Activated CD8-positive, alpha-beta memory T cell treated with anti-CD3 and anti-CD28 coated beads, Interleukin-2, amount 50 U/mL, for 48 hours (primary cell): ENCODE measurements around the gene NAA20.
"Not testable (repeated sequence)": the region's sequence is repeated elsewhere in the genome, so short reads cannot be mapped to it uniquely, and the experiment has no call there.

Source experiments
- DNase-seq: peaks from one replicate; pipeline ENCODE4 v3.0.0-alpha.2; 2020

Gene NAA20

GRCh38 chr20:19992996-19993908, 23.9 kb upstream of the NAA20 start:
- no peak for DNase-seq

- DNase-seq = no peak
Observed at GRCh38 chr20:19993958-19994669, 23.0 kb upstream of the NAA20 start.

- DNase-seq = no peak
Observed at GRCh38 chr20:19995220-19995863, 21.8 kb upstream of the NAA20 start.

- DNase-seq = no peak
Observed at GRCh38 chr20:19996222-19996621, 20.9 kb upstream of the NAA20 start.

- DNase-seq = no peak
Observed at GRCh38 chr20:19996917-19997316, 20.2 kb upstream of the NAA20 start.

- no peak for DNase-seq
Observed at GRCh38 chr20:19998990-19999705, 18.0 kb upstream of the NAA20 start.

- DNase-seq = no peak
Observed at GRCh38 chr20:20000211-20000968, 16.8 kb upstream of the NAA20 start.

- no peak for DNase-seq
Observed at GRCh38 chr20:20002101-20002998, 14.8 kb upstream of the NAA20 start.

- no peak for DNase-seq
Observed at GRCh38 chr20:20003031-20003954, 13.9 kb upstream of the NAA20 start.

- DNase-seq = not testable (repeated sequence)
Observed at GRCh38 chr20:20003955-20004322, 13.2 kb upstream of the NAA20 start.

GRCh38 chr20:20005342-20005741, 11.8 kb upstream of the NAA20 start:
- no peak for DNase-seq

GRCh38 chr20:20009784-20010253, 7.3 kb upstream of the NAA20 start:
- DNase-seq = no peak

- no peak for DNase-seq
Observed at GRCh38 chr20:20010639-20011500, 6.3 kb upstream of the NAA20 start.

- DNase-seq = no peak
Observed at GRCh38 chr20:20012541-20012940, 4.6 kb upstream of the NAA20 start.

GRCh38 chr20:20014659-20015058, 2.5 kb upstream of the NAA20 start:
- no peak for DNase-seq

- DNase-seq = no peak
Observed at GRCh38 chr20:20017844-20018185, 653 bp downstream of the NAA20 start.

GRCh38 chr20:20018366-20018765, 1.2 kb downstream of the NAA20 start:
- DNase-seq = no peak

- DNase-seq = no peak
Observed at GRCh38 chr20:20019123-20019522, 2.0 kb downstream of the NAA20 start.

GRCh38 chr20:20020908-20021307, 3.7 kb downstream of the NAA20 start:
- DNase-seq = no peak
